A673 (cell line): ENCODE data around the gene ZSCAN30.

Experiments
- CTCF ChIP-seq: fragments of 300-800, 200-600 bp; sonication (generic); conservative IDR thresholded peaks from 2 replicates; pipeline ENCODE4 v1.5.1; 2017; ENCODE audit warnings: low read depth, mild to moderate bottlenecking, antibody characterized with exemption, low read length, moderate library complexity, mixed read lengths
- EZH2 ChIP-seq: fragments of 200-600 bp; sonication (generic); IDR thresholded peaks from 2 replicates; pipeline ENCODE4 v1.6.1; 2017; ENCODE audit warnings: borderline replicate concordance, low read depth, mild to moderate bottlenecking, mixed read lengths, antibody characterized with exemption, low read length; ENCODE audit not compliant: poor library complexity, severe bottlenecking

DNA sequence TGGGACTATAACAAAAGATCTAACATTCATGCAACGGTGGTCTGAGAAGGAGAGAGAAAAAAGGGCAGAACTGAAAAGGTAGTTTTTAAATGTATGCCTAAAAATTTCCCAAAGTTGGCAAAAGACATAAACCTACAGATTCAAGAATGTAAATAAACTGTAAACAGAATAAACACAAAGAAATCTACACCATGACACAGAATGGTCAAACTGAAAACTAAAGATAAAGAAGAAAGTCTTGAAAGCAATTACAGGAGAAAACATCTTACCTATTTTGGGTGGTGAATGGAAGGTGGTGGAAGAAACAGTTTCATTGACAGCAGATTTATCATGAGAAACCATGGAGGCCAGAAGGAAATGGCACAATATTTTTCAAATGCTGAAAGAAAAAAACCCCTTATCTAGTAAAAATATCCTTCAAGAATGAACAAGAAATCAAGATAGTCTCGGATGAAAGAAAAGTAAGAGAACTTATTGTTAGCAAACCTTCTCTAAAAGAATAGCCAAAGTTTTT lies 84.8 kb downstream of the ZSCAN30 start:
- TF ChIP-seq EZH2 (no peak), CTCF (no peak)
